Activated CD8-positive, alpha-beta memory T cell treated with anti-CD3 and anti-CD28 coated beads for 36 hours (primary cell): ENCODE results near the gene TMEM178A. TPM values are rescaled to one million over a fixed set of nuclear protein-coding genes. Genes with fewer than 3 reads are reported as not detected.
"Not testable (repeated sequence)": the region's sequence is repeated elsewhere in the genome, so short reads cannot be mapped to it uniquely, and the experiment has no call there.

ENCODE experiments used
- CTCF ChIA-PET: fragments of 350-600 bp; sonication (Branson Sonifier 250); formaldehyde crosslinking; loops from one replicate; lab custom pipeline; 2021; ENCODE audit warnings: antibody characterized with exemption; lab: Charles Lee
- POLR2A ChIA-PET: fragments of 350-600 bp; sonication (Branson Sonifier 250); formaldehyde crosslinking; loops from one replicate; lab custom pipeline; 2021; ENCODE audit warnings: antibody characterized with exemption; lab: Charles Lee
- total RNA-seq, 2 experiments: library from RNA; stranded (reverse); gene quantifications; one replicate each; pipeline ENCODE4 v1.2.3, GENCODE V29; 2021

The TMEM178A gene
- total RNA-seq, 2 experiments from 2014 or later = not detected

DNA sequence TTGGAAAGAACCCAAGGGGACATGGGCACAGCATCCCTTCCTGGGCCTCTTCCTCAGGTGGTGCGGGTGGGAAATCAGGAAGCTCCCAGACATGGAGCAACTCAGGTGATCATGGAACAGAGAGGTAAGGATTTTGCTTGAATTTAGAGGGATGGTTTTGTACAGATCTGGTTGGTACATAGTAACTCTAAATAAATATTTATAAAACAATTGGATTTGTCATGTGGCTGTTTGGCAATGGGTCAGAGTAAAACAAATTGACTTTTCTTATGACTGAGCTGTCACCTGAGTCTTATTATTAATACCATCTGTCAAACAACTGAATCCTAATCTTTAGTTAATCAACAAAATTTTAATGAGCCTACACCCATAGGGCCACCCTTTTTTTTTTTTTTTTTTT lies 19.4 kb upstream of the TMEM178A start:
- POLR2A ChIA-PET = no interaction called here
- CTCF ChIA-PET = no interaction called here

DNA sequence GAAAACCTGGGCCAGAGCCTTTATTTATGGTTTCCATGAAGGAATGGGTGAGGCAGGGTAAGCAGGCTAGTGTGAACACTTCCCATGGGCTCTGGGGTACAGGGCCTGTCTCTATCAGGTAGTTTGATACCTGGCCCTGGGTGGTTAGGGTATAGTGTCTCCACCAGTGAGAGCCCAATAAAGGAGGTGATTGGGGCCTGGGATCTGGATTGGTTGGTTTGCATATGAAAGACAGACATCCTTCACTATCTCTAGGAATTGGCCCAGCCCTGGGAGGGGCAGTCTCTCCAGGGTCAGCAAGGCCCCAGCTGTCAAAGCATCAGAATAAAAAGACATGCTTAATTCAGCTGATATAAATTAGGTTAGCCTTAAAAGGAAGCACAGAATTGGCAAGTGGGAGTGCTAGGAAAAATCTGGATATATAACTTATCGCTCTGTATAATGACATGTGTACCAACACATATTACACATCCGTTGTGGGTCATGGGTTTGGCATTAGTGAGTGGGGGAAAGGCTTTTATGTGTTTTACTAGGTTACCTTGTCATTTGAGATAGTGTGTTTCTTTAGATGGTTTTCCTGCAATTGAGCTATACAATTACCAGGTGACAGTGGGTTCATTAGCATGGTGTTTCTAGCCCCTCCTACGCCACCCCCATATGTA lies 18.5 kb upstream of the TMEM178A start:
- ChIA-PET CTCF (no interaction called here), POLR2A (no interaction called here)

DNA sequence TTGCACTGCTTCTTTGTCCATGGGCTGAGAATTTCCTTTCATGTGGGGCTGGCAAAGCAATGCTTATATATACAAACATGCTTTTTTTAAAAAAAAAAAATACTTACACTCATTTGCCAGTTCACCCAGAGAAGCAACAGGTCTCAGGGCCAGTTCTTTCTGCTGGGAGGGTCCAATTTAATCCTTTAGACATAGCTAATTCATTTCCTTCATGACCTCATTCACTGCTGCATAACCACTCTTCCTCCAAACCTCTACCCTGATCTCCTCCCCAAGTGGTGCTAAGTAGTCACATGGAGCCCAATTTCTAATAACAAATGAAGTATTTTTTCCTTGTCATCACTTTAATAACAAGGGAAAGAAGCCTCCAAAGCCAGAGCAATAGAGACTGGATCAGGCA lies 17.1 kb upstream of the TMEM178A start:
- ChIA-PET POLR2A (no interaction called here), CTCF (no interaction called here)

DNA sequence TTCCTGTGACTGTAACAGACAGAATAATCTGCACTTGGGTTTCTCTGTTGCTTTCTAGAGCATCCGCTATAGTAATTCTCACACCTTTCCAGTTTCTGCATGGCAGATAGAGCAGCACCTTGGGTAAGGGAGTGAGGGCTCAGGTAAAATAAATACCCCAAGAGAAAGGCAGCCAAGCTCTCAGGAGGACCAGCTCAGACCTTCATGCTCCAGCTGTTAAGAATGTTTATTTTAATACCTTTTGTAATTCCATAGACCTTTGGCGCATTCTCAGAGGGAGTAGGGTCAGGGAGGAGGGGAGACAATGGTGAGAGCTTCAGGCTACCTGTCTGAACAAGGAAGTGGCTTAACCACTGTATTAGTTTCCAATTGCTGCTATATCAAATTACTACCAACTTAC lies 16.2 kb upstream of the TMEM178A start:
- CTCF ChIA-PET = no interaction called here
- POLR2A ChIA-PET = no interaction called here

DNA sequence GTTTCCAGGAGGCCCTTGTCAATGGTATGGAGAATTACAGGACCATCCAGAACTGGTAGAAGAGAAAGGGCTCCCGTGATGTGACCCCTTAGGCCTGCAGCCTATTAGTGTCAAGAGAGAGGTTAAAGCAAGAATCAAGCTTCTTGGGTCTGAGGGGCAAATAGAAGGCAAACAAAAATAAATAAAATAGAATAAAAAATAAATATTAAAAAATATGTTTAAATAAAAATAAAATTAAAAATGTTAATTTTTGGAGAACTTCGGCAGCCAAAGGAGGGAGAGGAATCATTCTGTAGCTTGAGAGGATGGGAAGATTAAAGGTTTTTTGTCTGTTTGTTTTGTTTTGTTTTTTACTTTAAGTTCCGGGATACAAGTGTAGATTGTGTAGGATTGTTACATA lies 15.2 kb upstream of the TMEM178A start:
- CTCF ChIA-PET = no interaction called here
- POLR2A ChIA-PET = no interaction called here

DNA sequence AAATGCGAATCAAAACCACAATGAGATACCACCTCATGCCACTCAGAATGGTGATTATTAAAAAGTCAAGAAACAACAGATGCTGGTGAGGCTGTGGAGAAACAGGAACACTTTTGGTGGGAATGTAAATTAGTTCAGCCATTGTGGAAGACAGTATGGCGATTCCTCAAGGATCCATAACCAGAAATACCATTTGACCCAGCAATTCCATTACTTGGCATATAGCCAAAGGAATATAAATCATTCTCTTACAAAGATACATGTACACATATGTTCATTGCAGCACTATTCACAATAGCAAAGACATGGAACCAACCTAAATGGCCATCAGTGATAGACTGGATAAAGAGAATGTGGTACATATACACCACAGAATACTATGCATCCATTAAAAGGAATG lies 9.5 kb upstream of the TMEM178A start:
- CTCF ChIA-PET, POLR2A ChIA-PET: not testable (repeated sequence)

DNA sequence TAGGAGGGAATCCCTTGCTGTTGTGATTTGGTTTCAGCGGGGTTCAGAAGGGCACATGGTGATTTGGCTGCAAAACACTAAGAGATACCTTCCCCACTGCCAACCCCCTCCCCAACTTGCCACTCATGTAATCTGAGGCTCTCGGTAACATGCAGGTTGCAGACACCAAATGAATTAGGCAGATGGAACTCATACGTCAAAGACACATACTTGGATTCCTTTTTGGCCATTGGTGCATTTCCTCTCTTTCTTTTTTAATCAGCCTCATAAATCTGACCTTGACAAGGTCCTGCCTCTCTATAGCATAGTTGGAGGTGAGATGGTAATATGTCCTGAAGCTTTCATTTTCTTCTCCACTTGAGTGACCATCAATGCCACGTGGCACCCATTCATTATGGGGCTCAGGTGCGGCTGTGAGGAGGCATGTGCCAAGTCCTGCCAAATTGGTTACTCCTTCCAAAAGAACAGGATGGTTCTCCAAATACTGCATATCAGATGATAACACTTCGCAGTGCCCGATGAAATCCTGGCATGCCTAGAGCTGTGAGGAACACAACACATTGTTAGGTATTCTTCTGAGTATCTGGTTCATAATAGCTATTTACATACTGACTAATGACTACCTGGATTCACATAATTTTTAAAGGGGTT lies 8.3 kb upstream of the TMEM178A start:
- ChIA-PET CTCF (interaction anchor here (1.0 kb wide), 1 partner anchor 97 kb away, joined by 3 read pairs; no protein-coding TSS in a partner anchor), POLR2A (no interaction called here)

DNA sequence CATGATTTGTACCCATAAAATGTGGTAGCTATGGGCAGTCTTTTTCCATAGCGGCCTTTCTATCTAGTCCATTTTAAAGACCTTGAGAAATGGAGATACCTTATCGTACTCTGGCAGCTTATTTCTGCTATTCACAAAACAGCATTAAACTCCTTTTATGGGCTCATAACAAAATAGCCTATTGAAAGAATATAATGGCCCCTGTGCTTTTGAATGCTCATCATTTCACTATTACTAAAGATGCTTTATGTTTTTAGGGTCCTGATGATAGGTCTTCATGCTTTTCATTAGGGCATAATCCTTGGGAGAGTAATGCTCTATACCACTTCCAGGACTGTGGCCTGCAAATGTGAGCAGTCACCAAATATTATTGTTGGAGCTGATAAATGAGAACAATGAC lies 7.3 kb upstream of the TMEM178A start:
- ChIA-PET CTCF (interaction anchor here (1.0 kb wide), 1 partner anchor 98 kb away, joined by 3 read pairs; no protein-coding TSS in a partner anchor), POLR2A (no interaction called here)

DNA sequence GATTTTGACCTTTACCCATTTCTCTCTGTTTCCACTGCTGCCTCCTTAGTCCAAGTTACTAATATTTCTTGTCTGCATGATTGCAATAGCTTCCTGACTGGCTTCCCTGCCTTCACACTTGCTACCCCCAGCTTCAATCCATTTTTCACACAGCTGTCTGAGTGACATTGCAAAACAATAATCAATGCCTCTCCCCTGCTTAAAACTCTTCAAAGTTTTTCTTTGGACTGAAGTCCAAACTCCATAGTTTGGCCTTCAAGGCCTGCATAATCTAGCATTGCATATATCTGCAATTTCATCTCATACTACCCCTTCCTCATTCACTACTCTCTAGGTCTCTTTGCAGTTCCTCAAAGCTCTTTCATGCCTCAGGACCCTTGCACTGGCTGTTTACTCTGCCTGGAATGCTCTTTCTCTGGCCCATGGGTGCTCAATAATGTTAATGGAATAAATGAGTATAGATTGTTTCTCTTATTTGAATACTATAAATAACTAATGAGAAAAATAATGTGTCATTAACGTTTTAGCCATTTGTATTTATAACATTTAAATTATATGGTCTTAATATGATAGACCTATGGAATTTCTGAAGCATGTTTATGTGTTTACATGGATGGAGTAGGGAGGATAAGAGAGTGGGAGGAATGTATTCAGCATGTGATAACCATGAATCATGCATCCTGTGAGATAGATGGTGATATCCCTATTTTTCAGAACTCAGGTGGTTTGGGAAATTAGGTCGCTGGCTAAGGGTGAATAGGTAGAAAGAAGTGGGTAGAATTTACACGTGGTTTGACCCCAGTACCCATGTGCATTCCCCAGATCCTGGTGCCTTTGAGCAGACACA lies 5.7 kb upstream of the TMEM178A start:
- POLR2A ChIA-PET = no interaction called here
- CTCF ChIA-PET = no interaction called here

DNA sequence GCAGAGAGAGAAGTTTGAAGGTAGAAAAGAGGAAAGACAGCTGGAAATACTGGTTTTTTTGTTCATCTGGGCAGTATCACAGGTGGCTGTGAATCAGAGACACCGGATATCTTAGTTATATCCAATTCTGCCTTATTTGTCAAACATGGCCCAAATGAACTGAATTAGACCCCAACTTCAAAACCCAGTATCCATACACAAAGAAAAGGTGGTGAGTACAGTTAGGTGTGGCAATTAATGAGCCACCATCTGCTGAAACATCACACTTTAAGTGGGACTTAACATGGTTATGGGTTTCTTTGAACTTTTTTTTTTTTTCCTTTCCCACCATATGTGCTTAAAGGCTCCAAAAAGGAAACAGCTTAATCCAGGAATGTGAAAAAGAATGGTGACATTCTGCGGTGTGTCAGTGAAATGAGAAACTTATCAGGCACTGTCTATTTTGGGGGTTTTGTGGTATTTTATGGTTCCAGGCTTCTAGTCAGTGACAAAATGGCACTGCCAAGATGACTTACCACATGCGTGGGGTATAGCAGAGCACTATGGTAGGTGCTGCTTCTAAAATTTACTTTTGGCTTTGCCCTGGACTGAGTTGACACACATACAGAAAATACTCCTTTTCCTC lies 5.0 kb upstream of the TMEM178A start:
- POLR2A ChIA-PET = no interaction called here
- CTCF ChIA-PET = no interaction called here

DNA sequence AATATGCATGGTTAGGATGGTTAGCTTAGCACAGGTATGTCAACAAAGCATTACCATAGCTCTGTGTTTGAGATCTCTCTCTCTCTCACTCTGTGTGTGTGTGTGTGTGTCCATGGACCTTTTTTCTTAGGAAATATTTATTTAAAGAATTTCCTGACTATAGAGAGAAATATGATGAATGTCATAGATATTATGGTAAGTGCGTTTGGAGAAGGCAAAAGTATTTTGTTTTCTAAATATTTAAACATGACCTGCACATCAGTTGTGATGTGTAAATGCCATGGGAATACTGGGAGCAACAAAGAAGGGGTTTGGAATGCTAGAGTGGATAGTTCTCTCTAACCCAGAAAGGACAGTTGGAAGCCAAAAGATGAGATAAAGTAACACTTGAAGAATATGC lies 3.9 kb upstream of the TMEM178A start:
- POLR2A ChIA-PET = no interaction called here
- CTCF ChIA-PET = no interaction called here

DNA sequence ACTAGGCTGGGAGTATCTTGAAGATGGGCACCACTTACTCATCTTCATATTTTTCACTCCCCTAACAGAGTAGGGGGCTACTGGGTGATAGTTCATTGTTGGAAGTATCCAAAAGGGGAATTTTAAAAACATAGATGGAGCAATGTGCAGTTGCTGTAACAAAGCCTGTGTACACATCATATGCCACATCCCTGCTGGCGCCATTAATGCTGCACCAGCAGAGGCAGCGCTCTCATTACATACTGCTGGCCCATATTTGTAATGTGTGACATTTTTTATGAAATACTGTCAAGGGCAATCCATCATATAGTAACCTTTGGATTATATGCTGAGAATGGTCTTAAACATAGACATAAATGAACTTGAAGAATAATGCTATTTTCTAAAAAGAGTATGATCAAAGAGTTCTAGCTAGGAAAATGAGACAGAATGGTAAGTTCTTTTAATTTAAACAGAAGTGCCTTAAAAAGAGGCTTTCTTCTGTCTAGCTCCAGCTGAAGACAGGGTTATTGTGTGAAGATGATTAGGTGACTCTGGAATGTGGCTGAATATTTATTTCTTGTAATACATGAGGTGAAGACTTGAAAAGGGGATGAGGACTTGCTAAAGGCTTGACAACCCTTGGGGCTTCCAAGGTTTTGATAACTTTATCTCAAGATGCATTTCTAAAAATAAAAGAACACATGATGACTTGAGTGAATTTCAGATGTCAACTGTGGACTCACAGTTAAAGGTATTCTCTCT lies 2.4 kb upstream of the TMEM178A start:
- ChIA-PET POLR2A (no interaction called here), CTCF (no interaction called here)

DNA sequence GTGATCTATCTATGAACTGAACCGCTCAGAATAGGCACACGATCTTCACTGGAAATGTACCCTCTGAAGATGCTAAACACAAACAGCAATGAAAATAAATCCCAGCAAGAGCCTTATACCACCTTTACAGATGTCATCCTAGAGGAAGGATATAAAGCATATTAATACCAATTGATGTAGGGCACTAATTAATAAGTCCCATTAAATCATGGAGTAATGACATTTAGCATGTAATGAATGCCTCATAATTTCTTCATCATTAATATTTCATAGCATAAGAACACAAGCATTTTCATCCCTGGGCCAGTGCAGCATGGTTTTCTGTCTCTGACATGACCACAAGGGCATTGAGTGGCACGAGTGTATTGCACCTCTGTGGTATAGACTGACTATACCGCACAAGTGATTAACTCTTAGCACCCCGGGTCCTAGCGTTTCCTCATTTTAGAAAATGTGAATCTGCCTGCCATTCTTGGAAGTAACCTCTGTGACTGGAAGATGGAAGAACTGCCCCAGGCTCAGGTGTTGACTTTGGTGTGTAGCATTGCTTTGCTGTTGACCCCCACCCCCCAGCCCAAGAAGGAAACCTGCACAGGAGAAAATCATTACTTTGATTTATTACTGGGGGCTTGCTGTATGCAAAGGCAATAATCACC lies 1.4 kb upstream of the TMEM178A start:
- POLR2A ChIA-PET = no interaction called here
- CTCF ChIA-PET = no interaction called here

DNA sequence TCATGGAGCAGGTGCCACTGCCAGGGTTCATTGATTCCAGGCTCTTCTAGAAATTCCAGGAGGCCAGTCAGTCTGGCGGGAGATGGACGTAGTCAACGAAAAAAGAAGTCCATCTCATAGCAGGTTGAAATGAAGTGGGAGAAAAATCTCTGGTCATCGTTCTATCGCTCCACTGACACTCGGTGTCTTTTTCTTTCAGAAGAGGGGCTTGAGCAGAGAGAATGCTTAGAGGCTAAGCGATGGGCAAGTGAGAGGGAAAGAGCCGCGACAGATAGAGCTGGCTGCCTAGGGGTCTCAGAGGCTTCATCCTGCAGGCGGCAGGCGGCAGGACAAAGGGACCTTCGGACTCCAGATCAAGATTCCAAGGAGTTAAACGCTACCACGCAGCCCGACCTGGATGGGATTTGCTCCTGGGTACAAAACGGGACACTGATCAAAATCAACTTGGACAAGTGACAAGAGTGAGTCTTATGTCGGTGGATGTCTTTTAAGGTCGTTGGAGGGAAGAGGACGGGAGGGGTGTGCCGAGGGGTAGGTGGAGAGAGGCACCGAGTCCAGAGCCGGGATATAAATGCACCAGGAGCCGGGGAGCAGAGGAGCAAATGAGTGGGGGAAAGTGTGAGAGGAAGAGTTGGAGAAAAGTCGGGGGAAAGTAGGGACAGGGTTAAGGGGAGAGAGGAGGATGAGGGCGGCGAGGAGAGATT lies 677 bp upstream of the TMEM178A start:
- ChIA-PET CTCF (no interaction called here), POLR2A (no interaction called here)

DNA sequence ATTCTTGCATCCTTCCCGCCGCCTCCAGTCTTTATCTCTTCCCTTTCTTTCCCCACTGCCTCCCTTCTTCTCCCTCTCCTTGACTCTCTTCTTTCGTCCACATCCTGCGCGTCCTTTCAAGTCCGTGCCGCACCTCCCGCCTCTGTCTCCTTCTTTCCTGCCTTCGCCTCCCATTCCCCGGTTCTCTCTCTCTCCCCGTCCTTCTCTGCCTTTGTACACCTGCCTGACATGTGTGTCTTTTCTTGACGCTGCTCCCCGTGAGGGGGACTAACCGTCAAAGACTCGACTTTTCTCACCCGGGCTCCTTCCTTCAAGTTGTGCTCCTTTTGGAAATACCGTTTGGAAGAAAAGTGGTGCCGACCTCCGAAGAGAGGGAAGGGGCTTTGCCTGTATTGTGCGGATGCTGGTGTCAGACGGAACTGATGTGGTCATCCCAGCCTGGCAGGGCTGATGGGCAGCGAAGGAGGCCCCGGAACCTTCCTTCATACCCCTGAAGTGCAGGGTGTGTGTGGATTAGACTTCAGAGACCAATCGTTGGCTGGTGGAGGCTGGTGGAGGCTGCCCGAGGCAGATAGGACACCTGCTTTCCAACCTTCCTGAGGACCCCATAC lies 879 bp downstream of the TMEM178A start:
- ChIA-PET POLR2A (no interaction called here), CTCF (no interaction called here)

DNA sequence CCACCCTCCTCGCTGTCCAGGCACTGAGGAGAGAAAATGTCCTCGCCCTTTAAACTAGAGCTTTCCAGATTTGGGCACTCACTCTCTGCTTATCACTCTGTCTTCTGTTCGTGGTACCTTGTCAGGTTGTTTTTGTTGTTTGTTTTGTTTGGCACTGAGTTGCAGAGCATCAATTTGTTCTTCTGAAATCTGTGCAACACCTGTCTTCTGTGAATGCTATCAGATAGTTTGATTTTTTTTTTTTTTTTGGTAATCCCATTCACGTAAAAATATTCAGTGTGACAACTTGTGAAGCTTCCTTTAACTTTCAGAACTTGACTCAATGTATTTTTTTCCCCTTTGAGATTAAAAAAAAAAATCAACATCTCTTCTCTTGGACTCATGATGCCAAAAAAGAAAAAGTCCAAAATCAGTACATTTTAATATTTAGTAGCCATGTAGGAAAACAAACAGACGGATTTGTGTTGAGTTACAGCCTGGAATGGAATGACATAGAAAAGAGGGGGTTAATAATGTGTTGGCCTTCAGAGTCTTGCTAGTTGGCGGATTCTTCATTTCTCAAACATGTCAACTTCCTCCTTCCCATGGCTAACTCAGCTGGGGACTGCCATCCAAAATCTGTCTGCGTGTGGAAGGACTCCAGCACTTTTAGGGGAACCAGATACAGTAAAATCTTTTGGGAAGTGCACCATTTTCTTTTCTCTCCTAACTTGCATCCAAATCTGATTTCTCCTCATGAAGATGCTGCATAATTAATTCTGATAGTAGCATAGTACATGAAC lies 1.6 kb downstream of the TMEM178A start:
- ChIA-PET POLR2A (no interaction called here), CTCF (no interaction called here)

DNA sequence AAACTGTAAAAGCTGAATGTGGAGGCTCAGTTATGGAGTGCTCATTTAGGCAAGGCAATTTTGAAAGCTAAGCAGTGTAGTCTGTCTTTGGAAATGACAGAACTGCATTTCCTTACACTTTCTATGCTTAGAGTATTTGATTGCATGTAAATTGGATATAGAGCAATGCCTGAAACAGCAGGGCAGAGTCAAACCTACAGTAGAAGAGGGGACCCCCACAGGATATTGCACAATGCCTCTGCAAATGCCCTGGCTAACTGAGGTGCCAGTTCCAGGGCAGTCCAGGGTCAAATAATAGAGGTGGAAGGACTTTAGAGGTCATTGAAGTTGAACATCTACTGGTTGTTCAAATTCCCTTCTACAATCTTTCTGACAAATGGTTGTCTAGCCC lies 2.2 kb downstream of the TMEM178A start:
- CTCF ChIA-PET = interaction anchor here (0.5 kb wide), 1 partner anchor 299 kb away, joined by 3 read pairs; no protein-coding TSS in a partner anchor
- POLR2A ChIA-PET = no interaction called here
